Measurements from ENCODE around the gene MAGI2. TPM values are rescaled to one million over a fixed set of nuclear protein-coding genes. Genes with fewer than 3 reads are reported as not detected.

Gene MAGI2
- total and polyA plus RNA-seq, 2 of the 13 experiments (the other 11 are each of a cell fraction or from before 2014, with no cell fraction given): 1.5 to 3.8 TPM

DNA sequence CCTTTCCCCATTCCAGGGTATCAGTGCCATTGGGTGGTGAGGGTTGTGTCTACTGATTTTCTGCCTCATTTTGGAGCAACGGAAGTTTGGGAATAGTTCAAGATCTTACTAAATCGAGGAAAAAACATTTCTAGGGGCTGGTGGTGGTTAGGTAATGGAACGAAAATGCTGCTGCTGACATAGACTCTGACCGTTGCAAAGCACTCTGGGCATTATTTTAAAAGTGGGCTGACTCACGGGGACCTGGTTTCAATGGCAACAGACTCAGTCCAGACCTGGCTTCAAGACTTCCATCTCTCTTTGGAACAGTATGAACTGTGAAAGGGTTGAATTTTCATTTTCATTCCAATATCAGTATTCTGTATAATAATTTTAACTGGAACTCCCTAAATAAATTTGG, 1370.9 kb downstream of the MAGI2 start (continued):
- TF ChIP-seq ZNF18 (CRISPR knock-in tag; IDR thresholded peaks at IDR 0.05; ENCODE audit: insufficient replicate concordance) (no peak), HNRNPK (IDR thresholded peaks at IDR 0.05; ENCODE audit: low read depth, low read length, poor library complexity, severe bottlenecking) (no peak), ELF4 (CRISPR knock-in tag; IDR thresholded peaks at IDR 0.05; ENCODE audit: borderline replicate concordance) (no peak), NR2C2 (CRISPR knock-in tag; IDR thresholded peaks at IDR 0.05; ENCODE audit: borderline replicate concordance) (no peak)

DNA sequence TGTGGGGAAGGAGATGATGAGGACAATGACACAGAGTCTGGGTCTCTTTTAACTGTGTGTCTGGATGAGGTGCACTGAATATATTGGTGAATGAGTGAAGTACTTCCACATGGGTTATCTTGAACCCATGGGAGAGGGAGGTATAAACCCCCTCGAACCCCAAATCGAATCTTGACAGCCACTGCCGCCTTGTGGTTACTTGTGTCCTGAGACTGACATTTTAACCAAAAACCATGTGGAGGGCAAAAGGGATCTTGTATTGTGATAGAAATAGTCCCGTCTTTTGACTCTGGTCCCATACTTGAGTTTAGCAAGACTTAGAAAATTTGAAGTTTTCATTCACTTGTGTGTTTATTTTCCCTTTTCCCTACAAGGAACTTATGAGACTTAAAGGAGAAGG, 1371.6 kb downstream of the MAGI2 start:
- Histone ChIP-seq H3K36me3 (replicated peaks in 1 of 2; ENCODE audit: control insufficient read depth in 1 of 2, insufficient read depth in 2 of 2, low read length in 2 of 2) (no peaks in the 10 kb centered on the region), H3K4me1 (ENCODE audit: insufficient read depth, low read length) (no peaks in the 10 kb centered on the region), H3K4me3 (replicated peaks in 1 of 3; ENCODE audit: insufficient read depth in 1 of 3, low read depth in 2 of 3, low read length in 3 of 3) (no peak overlapping the region), H3K9ac (ENCODE audit: insufficient read depth, low read depth, low read length) (no peak overlapping the region), H3K27ac (ENCODE audit: extremely low read length, insufficient read depth, low read length) (no peak overlapping the region), H3K9me3 (ENCODE audit: low read length) (no peaks in the 10 kb centered on the region), H2AFZ (ENCODE audit: low read length) (no peak overlapping the region), H4K20me1 (ENCODE audit: insufficient read depth, low read length) (no peaks in the 10 kb centered on the region), H3K4me2 (ENCODE audit: low read depth, low read length) (no peak overlapping the region), H3K79me2 (ENCODE audit: insufficient read depth, low read length) (no peaks in the 10 kb centered on the region), H3K27me3 (ENCODE audit: control insufficient read depth in 1 of 2, insufficient read depth in 2 of 2, low read length in 2 of 2) (peaks cover 0 to 11% of the 10 kb centered on the region in 2 experiments; a peak in 3 of 5 replicates)
- no peak for FAIRE-seq
- no peak for ATAC-seq
- in situ Hi-C loops (cut with HindIII; ENCODE audit: extremely low pct_ligation_motif_present, low pct_unique_long_range_greater_than_20kb): no loop called here
- ChIA-PET POLR2A (no interaction called here), CTCF (ENCODE audit: low intra/inter-chr PET ratio, low total read pairs) (no interaction called here)
- TF ChIP-seq BRD4 (CRISPR knock-in tag; IDR thresholded peaks at IDR 0.05) (no peak), MXD3 (CRISPR knock-in tag; IDR thresholded peaks at IDR 0.05) (no peak), SCMH1 (CRISPR knock-in tag; IDR thresholded peaks at IDR 0.05; ENCODE audit: borderline replicate concordance) (no peak), DMAP1 (CRISPR knock-in tag; IDR thresholded peaks at IDR 0.05) (no peak), ZNF501 (CRISPR knock-in tag; IDR thresholded peaks at IDR 0.05) (no peak), CTCF (CRISPR knock-in tag; IDR thresholded peaks at IDR 0.05) (peak; percentile 28; the same call in 1 of the 2 replicates), SMARCC2 (IDR thresholded peaks at IDR 0.05) (no peak), RBM22 (optimal IDR thresholded peaks at IDR 0.05; ENCODE audit: low read length) (no peak), FOXK2 (IDR thresholded peaks at IDR 0.05) (no peak), ZNF691 (CRISPR knock-in tag; IDR thresholded peaks at IDR 0.05; ENCODE audit: borderline replicate concordance, low read depth) (no peak), NAIF1 (CRISPR knock-in tag; IDR thresholded peaks at IDR 0.05; ENCODE audit: borderline replicate concordance) (no peak), STAG1 (CRISPR knock-in tag; IDR thresholded peaks at IDR 0.05) (0 out of 2 replicates have a peak, but pooled peaks have one; percentile 23)
- TF ChIP-seq, protein P1, sequence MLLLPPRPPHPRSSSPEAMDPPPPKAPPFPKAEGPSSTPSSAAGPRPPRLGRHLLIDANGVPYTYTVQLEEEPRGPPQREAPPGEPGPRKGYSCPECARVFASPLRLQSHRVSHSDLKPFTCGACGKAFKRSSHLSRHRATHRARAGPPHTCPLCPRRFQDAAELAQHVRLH (CRISPR knock-in tag; IDR thresholded peaks at IDR 0.05; ENCODE audit: borderline replicate concordance, low read depth): no peak
- TF ChIP-seq, protein P2, sequence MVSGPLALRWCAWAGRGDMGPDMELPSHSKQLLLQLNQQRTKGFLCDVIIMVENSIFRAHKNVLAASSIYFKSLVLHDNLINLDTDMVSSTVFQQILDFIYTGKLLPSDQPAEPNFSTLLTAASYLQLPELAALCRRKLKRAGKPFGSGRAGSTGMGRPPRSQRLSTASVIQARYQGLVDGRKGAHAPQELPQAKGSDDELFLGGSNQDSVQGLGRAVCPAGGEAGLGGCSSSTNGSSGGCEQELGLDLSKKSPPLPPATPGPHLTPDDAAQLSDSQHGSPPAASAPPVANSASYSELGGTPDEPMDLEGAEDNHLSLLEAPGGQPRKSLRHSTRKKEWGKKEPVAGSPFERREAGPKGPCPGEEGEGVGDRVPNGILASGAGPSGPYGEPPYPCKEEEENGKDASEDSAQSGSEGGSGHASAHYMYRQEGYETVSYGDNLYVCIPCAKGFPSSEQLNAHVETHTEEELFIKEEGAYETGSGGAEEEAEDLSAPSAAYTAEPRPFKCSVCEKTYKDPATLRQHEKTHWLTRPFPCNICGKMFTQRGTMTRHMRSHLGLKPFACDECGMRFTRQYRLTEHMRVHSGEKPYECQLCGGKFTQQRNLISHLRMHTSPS (CRISPR knock-in tag; IDR thresholded peaks at IDR 0.05; ENCODE audit: low read depth): no peak
- DNase-seq (ENCODE audit: low spot score): no peak
- no TSS peak for BruUV-seq (replicated peaks)
- intact Hi-C loops (cut with micrococcal nuclease; ENCODE audit: unreplicated experiment): no loop called here
- WGBS (ENCODE audit: low lambda C conversion rate): 5% methylated on average over 4 of the region's 4 CpGs
